ENCODE data around the gene ANKRD22. TPM values are rescaled to one million over a fixed set of nuclear protein-coding genes. Genes with fewer than 3 reads are reported as not detected.

The ANKRD22 gene
- total and polyA plus RNA-seq, 9 of the 15 experiments (the other 6 are each of a cell fraction or from before 2014, with no cell fraction given): not detected

GRCh38 chr10:88875081-88875480 is 23.4 kb upstream of the ANKRD22 start (continued):
- TF ChIP-seq MGA (IDR thresholded peaks at IDR 0.05): no peak
- TF ChIP-seq SAFB2 (IDR thresholded peaks at IDR 0.05; ENCODE audit: borderline replicate concordance, low read depth, low read length, severe bottlenecking): no peak
- no peak for TF ChIP-seq ZNF780A (CRISPR knock-in tag; IDR thresholded peaks at IDR 0.05)
- no peak for TF ChIP-seq NFIC (IDR thresholded peaks at IDR 0.05)
- TF ChIP-seq ZC3H11A (IDR thresholded peaks at IDR 0.05; ENCODE audit: low read depth, low read length): no peak
- TF ChIP-seq ZBTB1 (CRISPR knock-in tag; IDR thresholded peaks at IDR 0.05; ENCODE audit: borderline replicate concordance, low read depth): no peak
- TF ChIP-seq ARID4B (CRISPR knock-in tag; IDR thresholded peaks at IDR 0.05): no peak
- TF ChIP-seq TFE3 (CRISPR knock-in tag; IDR thresholded peaks at IDR 0.05): no peak

Measured in K562 (cell line).